ENCODE data around the gene CYP2U1.

The CYP2U1 gene

DNA sequence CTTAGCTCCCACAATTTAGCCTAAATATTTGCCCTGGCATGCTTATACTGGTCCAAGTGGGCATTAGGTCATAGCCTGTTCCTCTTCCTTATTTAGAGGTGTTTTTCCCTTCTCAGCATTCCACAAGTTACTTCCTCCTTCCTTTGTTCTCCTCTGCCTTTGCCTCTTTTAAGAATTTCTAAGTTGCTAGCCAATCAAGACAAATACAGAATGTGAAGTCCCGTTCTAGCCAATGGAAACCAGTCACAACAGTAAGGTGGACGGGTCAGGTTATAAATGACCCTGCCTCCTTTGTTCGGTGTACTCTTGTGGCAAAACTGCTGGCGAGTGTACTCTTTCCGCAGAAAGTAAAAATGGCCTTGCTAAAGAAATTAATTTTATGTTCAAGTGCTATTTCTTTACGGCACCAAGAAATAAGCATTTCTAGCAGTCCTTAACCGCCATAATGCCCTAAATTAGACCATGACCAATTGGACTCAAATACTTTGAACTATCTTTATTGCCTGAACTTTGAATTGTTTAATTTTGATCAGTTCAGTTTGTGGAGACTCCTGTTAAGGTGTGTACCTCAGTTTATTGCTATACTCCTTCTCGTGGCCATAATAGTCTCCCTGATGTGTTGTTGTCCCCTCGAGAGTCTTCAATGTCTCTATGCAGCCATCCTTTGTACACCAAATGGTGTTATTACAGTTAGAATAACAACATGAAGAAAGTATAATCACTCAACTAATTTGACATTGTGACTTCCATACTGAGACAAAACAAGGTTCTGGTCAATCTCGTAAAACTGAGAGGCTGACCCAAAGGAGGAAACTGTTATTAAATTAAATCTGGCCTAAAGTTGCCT, 56.8 kb downstream of the CYP2U1 start:
- DNase-seq: no peak

DNA sequence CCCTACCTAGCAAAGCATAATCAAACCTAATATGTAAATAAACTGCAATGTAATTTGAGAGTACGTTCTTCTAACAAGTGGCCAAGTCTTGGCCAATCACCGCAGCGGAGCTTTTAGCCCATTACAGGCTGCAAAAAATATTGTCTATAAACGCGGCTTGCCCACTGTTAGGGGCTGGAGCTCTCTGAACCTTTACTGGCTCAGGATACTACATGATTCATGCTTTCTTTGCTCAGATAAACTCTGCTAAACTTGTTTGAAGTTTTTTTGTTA, 57.4 kb downstream of the CYP2U1 start:
- DNase-seq: peak in 1 of 2 experiments; percentile 50

GRCh38 chr4:107989162-107989536, 57.8 kb downstream of the CYP2U1 start:
- DNase-seq: peak in 1 of 2 experiments; percentile 19

DNA sequence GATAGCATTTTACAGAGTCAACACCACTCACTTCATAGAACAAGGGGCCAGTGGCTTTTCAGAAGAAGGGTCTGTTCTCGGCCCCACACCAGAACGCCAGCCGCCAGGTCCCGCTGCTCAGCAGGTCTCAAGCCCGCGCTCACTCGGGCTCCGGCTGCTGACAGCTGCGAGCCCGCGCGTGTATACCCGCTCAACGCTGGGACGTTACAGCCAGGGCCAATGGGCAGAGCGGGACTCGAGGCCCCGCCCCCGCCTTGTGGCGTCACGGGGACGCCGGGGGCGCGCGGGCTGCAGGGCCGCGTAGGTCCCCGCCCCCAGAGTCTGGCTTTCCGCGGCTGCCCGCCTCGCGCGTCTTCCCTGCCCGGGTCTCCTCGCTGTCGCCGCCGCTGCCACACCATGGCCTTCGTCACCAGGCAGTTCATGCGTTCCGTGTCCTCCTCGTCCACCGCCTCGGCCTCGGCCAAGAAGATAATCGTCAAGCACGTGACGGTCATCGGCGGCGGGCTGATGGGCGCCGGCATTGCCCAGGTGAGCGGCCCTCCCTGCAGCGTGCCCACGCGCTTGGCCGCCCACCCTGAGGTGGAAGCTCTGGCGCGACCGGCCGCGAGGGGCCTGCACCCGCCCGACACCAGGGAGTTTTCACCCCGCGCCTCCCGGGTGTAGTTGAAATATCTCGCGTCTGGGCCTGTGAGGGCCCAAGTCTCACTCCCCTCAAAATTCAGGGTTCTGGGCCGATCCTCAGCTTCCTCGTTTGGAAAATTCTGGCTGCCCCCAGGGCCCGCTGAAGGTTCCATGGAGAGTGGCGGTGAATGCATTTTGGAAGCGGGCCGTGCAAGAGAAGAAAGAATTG, 58.4 kb downstream of the CYP2U1 start, which contains the start of gene HADH:
Gene HADH (plus strand): TSS at position 353 of the 850 bp plus-strand sequence. CDS start 44 bp downstream, at position 397.
- DNase-seq: peak; percentile 85 to 97

- no peak for DNase-seq
Observed at GRCh38 chr4:107991945-107992630, 60.7 kb downstream of the CYP2U1 start.

GRCh38 chr4:107993969-107994368, 62.6 kb downstream of the CYP2U1 start:
- DNase-seq: no peak

DNA sequence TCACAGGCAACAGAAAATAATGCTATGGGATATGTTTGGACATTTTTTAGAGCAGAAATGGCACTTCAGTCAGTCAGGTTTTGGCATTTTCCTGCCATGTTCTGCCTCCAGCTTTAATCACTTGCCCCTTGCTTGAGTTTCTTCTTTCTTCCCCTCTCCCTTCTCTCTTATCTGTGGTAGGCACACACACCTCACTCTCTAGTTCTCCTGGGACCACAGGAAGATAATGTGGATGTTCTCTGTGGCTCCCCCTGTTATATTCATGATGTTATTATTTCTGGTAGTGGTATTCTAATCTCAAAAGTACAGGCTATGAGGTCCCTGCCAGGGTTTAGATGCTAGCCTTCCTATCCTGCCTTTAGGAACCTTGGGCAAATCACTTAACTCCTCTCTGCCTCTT, 63.5 kb downstream of the CYP2U1 start:
- DNase-seq: no peak

GRCh38 chr4:107996949-107997788, 65.8 kb downstream of the CYP2U1 start:
- DNase-seq: no peak

- no peak for DNase-seq
Observed at GRCh38 chr4:107997794-107998193, 66.4 kb downstream of the CYP2U1 start.

- DNase-seq: no peak
Observed at GRCh38 chr4:107999932-108000539, 68.7 kb downstream of the CYP2U1 start.

- DNase-seq: no peak
Observed at GRCh38 chr4:108001540-108002135, 70.3 kb downstream of the CYP2U1 start.

Measured in NCI-H526 (cell line).